ENCODE measurements around the gene ACTG1. TPM values are rescaled to one million over a fixed set of nuclear protein-coding genes. Genes with fewer than 3 reads are reported as not detected.

Gene ACTG1
- total and polyA plus RNA-seq, 9 of the 15 experiments (the other 6 are each of a cell fraction or from before 2014, with no cell fraction given) = 224 to 1,775 (median 568) TPM

DNA sequence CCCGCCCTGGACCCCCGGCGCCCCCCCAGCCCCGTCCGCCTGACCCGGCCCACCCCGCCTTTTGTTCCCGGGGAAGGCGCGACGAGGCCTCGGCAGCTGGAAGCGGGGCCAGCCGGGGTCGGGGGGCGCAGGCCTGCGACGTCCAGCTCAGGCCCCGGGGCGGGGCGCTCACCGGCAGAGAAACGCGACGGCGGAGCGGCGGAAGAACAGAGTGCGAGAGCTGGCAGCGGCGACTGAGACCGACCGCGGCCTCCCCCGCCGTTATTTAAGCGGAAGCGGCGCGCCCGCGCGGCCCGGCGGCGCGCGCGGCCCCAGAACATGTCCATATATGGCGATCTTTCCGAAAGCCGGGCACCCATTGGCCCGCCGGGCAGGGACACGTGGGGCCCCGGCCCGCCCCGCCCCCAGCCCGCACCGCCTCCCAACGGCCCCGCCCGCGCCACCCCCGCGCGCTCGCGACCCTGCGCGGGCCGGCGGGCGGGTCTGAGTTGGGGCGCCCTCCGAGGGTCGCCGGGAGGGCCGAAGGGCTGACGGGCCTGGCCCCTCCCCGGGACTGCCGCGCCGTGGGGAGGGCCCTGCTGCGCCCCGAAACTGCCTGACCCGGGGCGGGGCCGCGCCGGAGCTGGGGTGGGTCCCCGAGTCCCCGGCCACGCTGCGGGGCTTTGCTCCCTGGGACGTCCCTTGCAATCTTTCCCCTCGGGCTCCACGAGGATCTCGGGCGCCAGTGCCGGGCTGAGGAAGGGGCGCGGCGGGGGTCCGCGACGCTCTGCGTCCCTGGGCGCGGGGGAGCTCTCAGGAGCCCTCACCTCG is at the start of gene ACTG1 (continued):
- peak; percentile 96 for TF ChIP-seq SMAD1 (IDR thresholded peaks at IDR 0.05; ENCODE audit: low read depth, low read length, partially characterized antibody)
- peak; percentile 93 for TF ChIP-seq HNRNPL (IDR thresholded peaks at IDR 0.05; ENCODE audit: low read depth, low read length)
- TF ChIP-seq ILF3 (IDR thresholded peaks at IDR 0.05; ENCODE audit: borderline replicate concordance) = no peak
- TF ChIP-seq, protein P1, sequence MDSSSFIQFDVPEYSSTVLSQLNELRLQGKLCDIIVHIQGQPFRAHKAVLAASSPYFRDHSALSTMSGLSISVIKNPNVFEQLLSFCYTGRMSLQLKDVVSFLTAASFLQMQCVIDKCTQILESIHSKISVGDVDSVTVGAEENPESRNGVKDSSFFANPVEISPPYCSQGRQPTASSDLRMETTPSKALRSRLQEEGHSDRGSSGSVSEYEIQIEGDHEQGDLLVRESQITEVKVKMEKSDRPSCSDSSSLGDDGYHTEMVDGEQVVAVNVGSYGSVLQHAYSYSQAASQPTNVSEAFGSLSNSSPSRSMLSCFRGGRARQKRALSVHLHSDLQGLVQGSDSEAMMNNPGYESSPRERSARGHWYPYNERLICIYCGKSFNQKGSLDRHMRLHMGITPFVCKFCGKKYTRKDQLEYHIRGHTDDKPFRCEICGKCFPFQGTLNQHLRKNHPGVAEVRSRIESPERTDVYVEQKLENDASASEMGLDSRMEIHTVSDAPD (CRISPR knock-in tag; IDR thresholded peaks at IDR 0.05) = no peak
- TF ChIP-seq MCM2 (IDR thresholded peaks at IDR 0.05; ENCODE audit: low read depth) = no peak
- TF ChIP-seq, protein P2, sequence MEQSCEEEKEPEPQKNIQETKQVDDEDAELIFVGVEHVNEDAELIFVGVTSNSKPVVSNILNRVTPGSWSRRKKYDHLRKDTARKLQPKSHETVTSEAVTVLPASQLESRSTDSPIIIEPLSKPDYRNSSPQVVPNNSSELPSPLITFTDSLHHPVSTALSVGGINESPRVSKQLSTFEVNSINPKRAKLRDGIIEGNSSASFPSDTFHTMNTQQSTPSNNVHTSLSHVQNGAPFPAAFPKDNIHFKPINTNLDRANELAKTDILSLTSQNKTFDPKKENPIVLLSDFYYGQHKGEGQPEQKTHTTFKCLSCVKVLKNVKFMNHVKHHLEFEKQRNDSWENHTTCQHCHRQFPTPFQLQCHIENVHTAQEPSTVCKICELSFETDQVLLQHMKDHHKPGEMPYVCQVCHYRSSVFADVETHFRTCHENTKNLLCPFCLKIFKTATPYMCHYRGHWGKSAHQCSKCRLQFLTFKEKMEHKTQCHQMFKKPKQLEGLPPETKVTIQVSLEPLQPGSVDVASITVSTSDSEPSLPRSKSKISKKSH (CRISPR knock-in tag; IDR thresholded peaks at IDR 0.05) = no peak
- TF ChIP-seq FOXK2 (conservative IDR thresholded peaks at IDR 0.05 in 1 of 2, IDR thresholded peaks at IDR 0.05 in 1 of 2; ENCODE audit: low read depth in 2 of 2) = no peak
- no peak for TF ChIP-seq ZNF253 (CRISPR knock-in tag; conservative IDR thresholded peaks at IDR 0.05)
- TF ChIP-seq RFX7 (CRISPR knock-in tag; IDR thresholded peaks at IDR 0.05) = no peak
- TF ChIP-seq ZNF76 (CRISPR knock-in tag; IDR thresholded peaks at IDR 0.05; ENCODE audit: borderline replicate concordance) = no peak
- no peak for TF ChIP-seq MTA1 (IDR thresholded peaks at IDR 0.05; ENCODE audit: borderline replicate concordance)
- TF ChIP-seq RB1 (IDR thresholded peaks at IDR 0.05; ENCODE audit: low read depth) = peak; percentile 44; the same call in 1 of the 2 replicates
- TF ChIP-seq THRAP3 (IDR thresholded peaks at IDR 0.05; ENCODE audit: borderline replicate concordance) = no peak
- peak; percentile 93 for TF ChIP-seq CCNT2 (IDR thresholded peaks at IDR 0.05; ENCODE audit: borderline replicate concordance, extremely low read depth, insufficient read length, low read depth, low read length)
- TF ChIP-seq SOX6 (IDR thresholded peaks at IDR 0.05) = no peak
- no peak for TF ChIP-seq FOSL1 (tag; conservative IDR thresholded peaks at IDR 0.05)
- TF ChIP-seq, protein P3, sequence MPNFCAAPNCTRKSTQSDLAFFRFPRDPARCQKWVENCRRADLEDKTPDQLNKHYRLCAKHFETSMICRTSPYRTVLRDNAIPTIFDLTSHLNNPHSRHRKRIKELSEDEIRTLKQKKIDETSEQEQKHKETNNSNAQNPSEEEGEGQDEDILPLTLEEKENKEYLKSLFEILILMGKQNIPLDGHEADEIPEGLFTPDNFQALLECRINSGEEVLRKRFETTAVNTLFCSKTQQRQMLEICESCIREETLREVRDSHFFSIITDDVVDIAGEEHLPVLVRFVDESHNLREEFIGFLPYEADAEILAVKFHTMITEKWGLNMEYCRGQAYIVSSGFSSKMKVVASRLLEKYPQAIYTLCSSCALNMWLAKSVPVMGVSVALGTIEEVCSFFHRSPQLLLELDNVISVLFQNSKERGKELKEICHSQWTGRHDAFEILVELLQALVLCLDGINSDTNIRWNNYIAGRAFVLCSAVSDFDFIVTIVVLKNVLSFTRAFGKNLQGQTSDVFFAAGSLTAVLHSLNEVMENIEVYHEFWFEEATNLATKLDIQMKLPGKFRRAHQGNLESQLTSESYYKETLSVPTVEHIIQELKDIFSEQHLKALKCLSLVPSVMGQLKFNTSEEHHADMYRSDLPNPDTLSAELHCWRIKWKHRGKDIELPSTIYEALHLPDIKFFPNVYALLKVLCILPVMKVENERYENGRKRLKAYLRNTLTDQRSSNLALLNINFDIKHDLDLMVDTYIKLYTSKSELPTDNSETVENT (CRISPR knock-in tag; IDR thresholded peaks at IDR 0.05) = peak; percentile 62
- no peak for TF ChIP-seq ZNF311 (CRISPR knock-in tag; IDR thresholded peaks at IDR 0.05)
- TF ChIP-seq BRF1 (IDR thresholded peaks at IDR 0.05; ENCODE audit: borderline replicate concordance, extremely low read depth, insufficient read length) = no peak
- TF ChIP-seq CHD2 (IDR thresholded peaks at IDR 0.05; ENCODE audit: low read depth, low read length) = no peak
- TF ChIP-seq CBFA2T3 (IDR thresholded peaks at IDR 0.05) = no peak
- TF ChIP-seq ETV5 (CRISPR knock-in tag; IDR thresholded peaks at IDR 0.05; ENCODE audit: low read depth) = no peak
- no peak for TF ChIP-seq MCM7 (IDR thresholded peaks at IDR 0.05)
- no peak for TF ChIP-seq CREBBP (IDR thresholded peaks at IDR 0.05; ENCODE audit: low read depth, low read length)
- no peak for TF ChIP-seq FOXA3 (CRISPR knock-in tag; conservative IDR thresholded peaks at IDR 0.05 in 1 of 2, IDR thresholded peaks at IDR 0.05 in 1 of 2)

All from K562 (cell line).